Measurements from ENCODE around the gene FGD4. TPM values are rescaled to one million over a fixed set of nuclear protein-coding genes. Genes with fewer than 3 reads are reported as not detected.

The FGD4 gene
- total and polyA plus RNA-seq, 9 of the 15 experiments (the other 6 are each of a cell fraction or from before 2014, with no cell fraction given): 0.05 to 0.51 (median 0.27) TPM

DNA sequence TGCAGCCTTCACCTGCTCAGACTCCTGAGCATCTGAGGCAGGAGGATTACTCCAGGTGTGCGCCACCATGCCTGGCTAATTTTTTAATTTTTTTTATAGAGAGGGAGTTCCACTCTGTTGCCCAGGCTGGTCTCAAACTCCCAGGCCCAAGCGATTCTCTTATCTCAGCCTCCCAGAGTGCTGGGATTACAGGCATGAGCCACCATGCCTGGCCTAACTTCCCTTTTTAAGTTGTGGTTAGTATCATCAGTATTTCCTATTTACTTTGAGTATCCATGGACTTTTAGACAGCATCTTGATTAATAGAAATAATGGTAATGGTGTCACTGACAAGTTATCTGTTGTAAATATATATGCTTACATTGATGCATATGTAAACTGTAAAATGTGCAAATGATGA lies 116.9 kb downstream of the FGD4 start (continued):
- TF ChIP-seq, protein P1, sequence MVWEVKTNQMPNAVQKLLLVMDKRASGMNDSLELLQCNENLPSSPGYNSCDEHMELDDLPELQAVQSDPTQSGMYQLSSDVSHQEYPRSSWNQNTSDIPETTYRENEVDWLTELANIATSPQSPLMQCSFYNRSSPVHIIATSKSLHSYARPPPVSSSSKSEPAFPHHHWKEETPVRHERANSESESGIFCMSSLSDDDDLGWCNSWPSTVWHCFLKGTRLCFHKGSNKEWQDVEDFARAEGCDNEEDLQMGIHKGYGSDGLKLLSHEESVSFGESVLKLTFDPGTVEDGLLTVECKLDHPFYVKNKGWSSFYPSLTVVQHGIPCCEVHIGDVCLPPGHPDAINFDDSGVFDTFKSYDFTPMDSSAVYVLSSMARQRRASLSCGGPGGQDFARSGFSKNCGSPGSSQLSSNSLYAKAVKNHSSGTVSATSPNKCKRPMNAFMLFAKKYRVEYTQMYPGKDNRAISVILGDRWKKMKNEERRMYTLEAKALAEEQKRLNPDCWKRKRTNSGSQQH (CRISPR knock-in tag; IDR thresholded peaks at IDR 0.05): no peak
- no peak for TF ChIP-seq TSHZ1 (CRISPR knock-in tag; IDR thresholded peaks at IDR 0.05)
- no peak for TF ChIP-seq YY1 (IDR thresholded peaks at IDR 0.05; ENCODE audit: borderline replicate concordance in 1 of 3, control insufficient read depth in 1 of 3, extremely low read depth in 1 of 3, insufficient read depth in 3 of 3, insufficient read length in 1 of 3, insufficient replicate concordance in 2 of 3, low read depth in 1 of 3, low read length in 2 of 3)
- TF ChIP-seq, protein P2, sequence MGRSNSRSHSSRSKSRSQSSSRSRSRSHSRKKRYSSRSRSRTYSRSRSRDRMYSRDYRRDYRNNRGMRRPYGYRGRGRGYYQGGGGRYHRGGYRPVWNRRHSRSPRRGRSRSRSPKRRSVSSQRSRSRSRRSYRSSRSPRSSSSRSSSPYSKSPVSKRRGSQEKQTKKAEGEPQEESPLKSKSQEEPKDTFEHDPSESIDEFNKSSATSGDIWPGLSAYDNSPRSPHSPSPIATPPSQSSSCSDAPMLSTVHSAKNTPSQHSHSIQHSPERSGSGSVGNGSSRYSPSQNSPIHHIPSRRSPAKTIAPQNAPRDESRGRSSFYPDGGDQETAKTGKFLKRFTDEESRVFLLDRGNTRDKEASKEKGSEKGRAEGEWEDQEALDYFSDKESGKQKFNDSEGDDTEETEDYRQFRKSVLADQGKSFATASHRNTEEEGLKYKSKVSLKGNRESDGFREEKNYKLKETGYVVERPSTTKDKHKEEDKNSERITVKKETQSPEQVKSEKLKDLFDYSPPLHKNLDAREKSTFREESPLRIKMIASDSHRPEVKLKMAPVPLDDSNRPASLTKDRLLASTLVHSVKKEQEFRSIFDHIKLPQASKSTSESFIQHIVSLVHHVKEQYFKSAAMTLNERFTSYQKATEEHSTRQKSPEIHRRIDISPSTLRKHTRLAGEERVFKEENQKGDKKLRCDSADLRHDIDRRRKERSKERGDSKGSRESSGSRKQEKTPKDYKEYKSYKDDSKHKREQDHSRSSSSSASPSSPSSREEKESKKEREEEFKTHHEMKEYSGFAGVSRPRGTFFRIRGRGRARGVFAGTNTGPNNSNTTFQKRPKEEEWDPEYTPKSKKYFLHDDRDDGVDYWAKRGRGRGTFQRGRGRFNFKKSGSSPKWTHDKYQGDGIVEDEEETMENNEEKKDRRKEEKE (IDR thresholded peaks at IDR 0.05; ENCODE audit: borderline replicate concordance in 1 of 2, control insufficient read depth in 1 of 2, low read depth in 2 of 2, low read length in 1 of 2): no peak
- TF ChIP-seq, protein P3, sequence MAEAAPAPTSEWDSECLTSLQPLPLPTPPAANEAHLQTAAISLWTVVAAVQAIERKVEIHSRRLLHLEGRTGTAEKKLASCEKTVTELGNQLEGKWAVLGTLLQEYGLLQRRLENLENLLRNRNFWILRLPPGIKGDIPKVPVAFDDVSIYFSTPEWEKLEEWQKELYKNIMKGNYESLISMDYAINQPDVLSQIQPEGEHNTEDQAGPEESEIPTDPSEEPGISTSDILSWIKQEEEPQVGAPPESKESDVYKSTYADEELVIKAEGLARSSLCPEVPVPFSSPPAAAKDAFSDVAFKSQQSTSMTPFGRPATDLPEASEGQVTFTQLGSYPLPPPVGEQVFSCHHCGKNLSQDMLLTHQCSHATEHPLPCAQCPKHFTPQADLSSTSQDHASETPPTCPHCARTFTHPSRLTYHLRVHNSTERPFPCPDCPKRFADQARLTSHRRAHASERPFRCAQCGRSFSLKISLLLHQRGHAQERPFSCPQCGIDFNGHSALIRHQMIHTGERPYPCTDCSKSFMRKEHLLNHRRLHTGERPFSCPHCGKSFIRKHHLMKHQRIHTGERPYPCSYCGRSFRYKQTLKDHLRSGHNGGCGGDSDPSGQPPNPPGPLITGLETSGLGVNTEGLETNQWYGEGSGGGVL (CRISPR knock-in tag; IDR thresholded peaks at IDR 0.05): no peak
- TF ChIP-seq, protein P4, sequence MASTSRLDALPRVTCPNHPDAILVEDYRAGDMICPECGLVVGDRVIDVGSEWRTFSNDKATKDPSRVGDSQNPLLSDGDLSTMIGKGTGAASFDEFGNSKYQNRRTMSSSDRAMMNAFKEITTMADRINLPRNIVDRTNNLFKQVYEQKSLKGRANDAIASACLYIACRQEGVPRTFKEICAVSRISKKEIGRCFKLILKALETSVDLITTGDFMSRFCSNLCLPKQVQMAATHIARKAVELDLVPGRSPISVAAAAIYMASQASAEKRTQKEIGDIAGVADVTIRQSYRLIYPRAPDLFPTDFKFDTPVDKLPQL (IDR thresholded peaks at IDR 0.05; ENCODE audit: extremely low read depth, insufficient read length): no peak
- no peak for TF ChIP-seq TGIF2 (CRISPR knock-in tag; IDR thresholded peaks at IDR 0.05)
- TF ChIP-seq ARNT (IDR thresholded peaks at IDR 0.05): no peak
- TF ChIP-seq BRD4 (IDR thresholded peaks at IDR 0.05): no peak
- TF ChIP-seq ZNF408 (CRISPR knock-in tag; IDR thresholded peaks at IDR 0.05; ENCODE audit: low read depth): no peak
- TF ChIP-seq PYGO2 (tag; IDR thresholded peaks at IDR 0.05): peak; percentile 30; the same call in 1 of the 2 replicates
- no peak for TF ChIP-seq CEBPG (CRISPR knock-in tag; IDR thresholded peaks at IDR 0.05)
- no peak for TF ChIP-seq CEBPG (tag; conservative IDR thresholded peaks at IDR 0.05 in 1 of 2, IDR thresholded peaks at IDR 0.05 in 1 of 2)
- TF ChIP-seq SAFB2 (IDR thresholded peaks at IDR 0.05; ENCODE audit: borderline replicate concordance, low read depth, low read length, severe bottlenecking): no peak

All from K562 (cell line).